Right lobe of liver (tissue), 6 donors: ENCODE data around the gene AGRP. TPM values are rescaled to one million over a fixed set of nuclear protein-coding genes. Genes with fewer than 3 reads are reported as not detected.

Source experiments
- ATAC-seq, 4 donors: fragments of 200-7000 bp; cut with Tn5 transposase; one replicate each; pipeline ENCODE4 v1.9.1; 2020; ENCODE audit warnings: mild to moderate bottlenecking in 4 of 4, moderate library complexity in 4 of 4
- DNase-seq, 3 donors: peaks; one replicate each; pipeline ENCODE4 v3.0.0-alpha.2; 2020
- H3K27ac ChIP-seq, 3 donors: fragments of 200-600 bp; one replicate each; pipeline ENCODE4 v1.8.0; 2022
- H3K27me3 ChIP-seq, 2 donors: fragments of 200-600 bp; one replicate each; pipeline ENCODE4 v1.8.0; 2022
- H3K36me3 ChIP-seq, 4 donors: fragments of 200-600 bp; sonication (generic) in 1 of 4; one replicate each; pipeline versions ENCODE4 v1.5.1 to v1.8.0; 2017 to 2022; ENCODE audit warnings: control low read depth in 1 of 4
- H3K4me1 ChIP-seq, 4 donors: fragments of 200-600 bp; sonication (generic) in 1 of 4; one replicate each; pipeline versions ENCODE4 v1.5.1 to v1.8.0; 2017 to 2022; ENCODE audit warnings: control low read depth in 1 of 4
- H3K4me3 ChIP-seq, 3 donors: fragments of 200-600 bp; one replicate each; pipeline ENCODE4 v1.8.0; 2022
- H3K9me3 ChIP-seq, 4 donors: fragments of 200-600 bp; sonication (generic) in 1 of 4; one replicate each; pipeline versions ENCODE4 v1.5.1 to v1.8.0; 2017 to 2022; ENCODE audit warnings: control low read depth in 1 of 4
- CTCF ChIP-seq, 4 donors: fragments of 200-600 bp in 3 of 4; fragments of 450-650 bp in 1 of 4; IDR thresholded peaks; one replicate each; pipeline versions ENCODE4 v1.5.1 to v1.8.0; 2016 to 2022; ENCODE audit warnings: antibody characterized with exemption in 4 of 4, mild to moderate bottlenecking in 2 of 4
- POLR2A ChIP-seq: fragments of 450-650 bp; IDR thresholded peaks from one replicate; pipeline ENCODE4 v1.6.1; 2017; ENCODE audit warnings: antibody characterized with exemption, mild to moderate bottlenecking
- WGBS: methylation state at CpG from one replicate; pipeline ENCODE4 v1.1.6; 2018; ENCODE audit warnings: low coverage, low lambda C conversion rate; ENCODE audit not compliant: insufficient coverage; ENCODE audit errors: missing lambda C conversion rate; 5-methylcytosine and 5-hydroxymethylcytosine counted together
- intact Hi-C, 2 donors: fragments of 100-400 bp; cut with DNase I; formaldehyde crosslinking; loops; one replicate each; pipeline versions ENCODE4 v1.11.2 to v1.14.1; 2022
- total RNA-seq, 6 experiments: library from RNA; depleted of rRNA in 2 of 6; stranded (reverse); fragments of >200 nt in 2 of 6; fragmentation: NEBNext Ultra II Directional in 3 of 6; extraction: Animal tissue kit (Norgen Biotek cat#: 25700) in 3 of 6; gene quantifications; one replicate each; pipeline versions ENCODE4 v1.1.0 to v1.2.4, GENCODE V29; 2016 to 2023
- donor health status: DM: no; HTN: yes; CAD: no.
- donor health status: DM: no; HTN: no; CAD: no.
- donor health status: DM: no; HTN: no; CAD: no.
- donor health status: DM: no; HTN: yes; CAD: no.
- donor health status: DM: no; HTN: yes; CAD: no.

AGRP gene
- total RNA-seq, 6 experiments from 2014 or later, result not detected

GRCh38 chr16:67458121-67458641, 25.2 kb downstream of the AGRP start:
- intact Hi-C loops, result no loop called here
- DNase-seq (no peak), ATAC-seq (peak in 1 of 4 donors; percentile 11)
- H3K4me1 ChIP-seq, result peaks cover 0 to 29% (median 17%) of the 10 kb centered on the region in 4 donors
- no peaks in the 10 kb centered on the region for H3K9me3 ChIP-seq
- 100% methylated on average over 3 of the region's 6 CpGs for WGBS
- TF ChIP-seq CTCF (IDR thresholded peaks at IDR 0.05) (no peak), POLR2A (no peak)
- H3K4me3 ChIP-seq, result no peak overlapping the region
- H3K27me3 ChIP-seq, result no peaks in the 10 kb centered on the region
- H3K27ac ChIP-seq, result peak overlapping the region in 1 of 3 donors; percentile 47
- no peaks in the 10 kb centered on the region for H3K36me3 ChIP-seq

- H3K4me1 ChIP-seq, result peaks cover 0 to 29% (median 17%) of the 10 kb centered on the region in 4 donors
- H3K36me3 ChIP-seq, result peaks cover 0 to under 1% (median 0%) of the 10 kb centered on the region in 4 donors
- 100% methylated on average over 1 of the region's 7 CpGs for WGBS
- ATAC-seq (no peak), DNase-seq (no peak)
- H3K4me3 ChIP-seq, result no peak overlapping the region
- no peaks in the 10 kb centered on the region for H3K27me3 ChIP-seq
- intact Hi-C loops, result no loop called here
- TF ChIP-seq POLR2A, result no peak
- TF ChIP-seq CTCF (IDR thresholded peaks at IDR 0.05), result no peak
- no peaks in the 10 kb centered on the region for H3K9me3 ChIP-seq
- H3K27ac ChIP-seq, result peak overlapping the region in 1 of 3 donors; percentile 47
These were observed 25.7 kb downstream of the AGRP start for GRCh38 chr16:67457611-67458010.

GRCh38 chr16:67456391-67457081, 26.8 kb downstream of the AGRP start:
- intact Hi-C loops, result no loop called here
- H3K27ac ChIP-seq, result no peak overlapping the region
- TF ChIP-seq POLR2A, result no peak
- peak; percentile 24 to 50 (median 37) for TF ChIP-seq CTCF (IDR thresholded peaks at IDR 0.05)
- no peaks in the 10 kb centered on the region for H3K27me3 ChIP-seq
- no peak overlapping the region for H3K4me3 ChIP-seq
- peaks cover 0 to 3% (median 0%) of the 10 kb centered on the region in 4 donors for H3K36me3 ChIP-seq
- no peaks in the 10 kb centered on the region for H3K9me3 ChIP-seq
- peak; percentile 10 to 62 (median 34) for ATAC-seq
- peaks cover 0 to 29% (median 17%) of the 10 kb centered on the region in 4 donors for H3K4me1 ChIP-seq
- whole genome bisulfite sequencing, result 29% methylated on average over 4 of the region's 6 CpGs
- DNase-seq, result no peak

GRCh38 chr16:67454852-67455251, 28.5 kb downstream of the AGRP start:
- Histone ChIP-seq H3K9me3 (no peaks in the 10 kb centered on the region), H3K4me3 (no peak overlapping the region), H3K27ac (no peak overlapping the region), H3K36me3 (peaks cover 0 to 3% (median 1%) of the 10 kb centered on the region in 4 donors), H3K27me3 (no peaks in the 10 kb centered on the region), H3K4me1 (peaks cover 0 to 27% (median 13%) of the 10 kb centered on the region in 4 donors)
- ATAC-seq (no peak), DNase-seq (no peak)
- intact Hi-C loops, result no loop called here
- TF ChIP-seq POLR2A, result no peak
- TF ChIP-seq CTCF (IDR thresholded peaks at IDR 0.05), result no peak
- WGBS, result 92% methylated on average over 2 of the region's 6 CpGs
